GM23248 (cell line): Measurements from ENCODE around the gene JOSD2. TPM values are rescaled to one million over a fixed set of nuclear protein-coding genes. Genes with fewer than 3 reads are reported as not detected.

ENCODE experiments used
- DNase-seq: peaks from one replicate; pipeline ENCODE4 v3.0.0-alpha.2; 2015
- H2AFZ ChIP-seq: fragments of 200-600 bp; sonication (generic); 2 replicates; pipeline ENCODE4 v1.6.1; 2016; ENCODE audit warnings: antibody characterized with exemption
- H3F3A ChIP-seq: fragments of 200-600 bp; sonication (generic); 2 replicates; pipeline ENCODE4 v1.6.1; 2016; ENCODE audit warnings: mild to moderate bottlenecking, antibody characterized with exemption, mixed run types; ENCODE audit not compliant: insufficient read depth
- H3K27ac ChIP-seq: fragments of 200-600 bp; sonication (generic); 2 replicates; pipeline ENCODE4 v1.5.1; 2016; ENCODE audit warnings: mild to moderate bottlenecking
- H3K27me3 ChIP-seq: fragments of 200-600 bp; sonication (generic); replicated peaks from 2 replicates; pipeline ENCODE4 v1.6.1; 2016; ENCODE audit warnings: mild to moderate bottlenecking; ENCODE audit not compliant: insufficient read depth
- H3K36me3 ChIP-seq: fragments of 200-600 bp; sonication (generic); 2 replicates; pipeline ENCODE4 v1.6.1; 2016; ENCODE audit warnings: low read depth, mild to moderate bottlenecking
- H3K4me1 ChIP-seq: fragments of 200-600 bp; sonication (generic); 2 replicates; pipeline ENCODE4 v1.6.1; 2016; ENCODE audit warnings: mild to moderate bottlenecking; ENCODE audit not compliant: insufficient read depth
- H3K4me2 ChIP-seq: fragments of 200-600 bp; sonication (generic); one replicate; pipeline ENCODE4 v1.6.1; 2016; ENCODE audit warnings: mild to moderate bottlenecking; ENCODE audit not compliant: unreplicated experiment
- H3K4me3 ChIP-seq: fragments of 200-600 bp; sonication (generic); 2 replicates; pipeline ENCODE4 v1.5.1; 2016; ENCODE audit warnings: mild to moderate bottlenecking
- H3K79me2 ChIP-seq: fragments of 200-600 bp; sonication (generic); 2 replicates; pipeline ENCODE4 v1.6.1; 2016; ENCODE audit warnings: mild to moderate bottlenecking; ENCODE audit not compliant: insufficient read depth
- H3K9ac ChIP-seq: fragments of 200-600 bp; sonication (generic); 2 replicates; pipeline ENCODE4 v1.6.1; 2016; ENCODE audit warnings: mild to moderate bottlenecking
- H3K9me2 ChIP-seq: fragments of 200-600 bp; sonication (generic); 2 replicates; pipeline ENCODE4 v1.6.1; 2016; ENCODE audit warnings: mixed run types, mild to moderate bottlenecking, moderate library complexity; ENCODE audit not compliant: insufficient read depth
- H3K9me3 ChIP-seq: fragments of 200-600 bp; sonication (generic); one replicate; pipeline ENCODE4 v1.6.1; 2017; ENCODE audit warnings: low read depth
- H4K20me1 ChIP-seq: fragments of 200-600 bp; sonication (generic); 2 replicates; pipeline ENCODE4 v1.6.0; 2016; ENCODE audit not compliant: insufficient read depth
- EZH2 ChIP-seq: fragments of 200-600 bp; sonication (generic); IDR thresholded peaks from 2 replicates; pipeline ENCODE4 v1.6.1; 2018; ENCODE audit warnings: antibody characterized with exemption, mild to moderate bottlenecking; ENCODE audit not compliant: insufficient read depth, poor library complexity, severe bottlenecking
- EZH2phosphoT487 ChIP-seq: fragments of 200-600 bp; sonication (generic); IDR thresholded peaks from 2 replicates; pipeline ENCODE4 v1.6.1; 2018; ENCODE audit warnings: antibody characterized with exemption, moderate library complexity, mild to moderate bottlenecking, low read depth; ENCODE audit not compliant: insufficient read depth
- WGBS, 2 experiments: methylation state at CpG; one replicate each; pipeline ENCODE4 v1.1.6; 2015 to 2017; ENCODE audit warnings: low lambda C conversion rate in 2 of 2, low coverage in 1 of 2; ENCODE audit errors: missing lambda C conversion rate in 2 of 2; 5-methylcytosine and 5-hydroxymethylcytosine counted together
- in situ Hi-C: fragments of 300-500 bp; cut with MboI; formaldehyde crosslinking; loops from 2 replicates; pipeline ENCODE4 v1.15.0; 2020
- polyA plus RNA-seq: library from polyadenylated mRNA; unstranded; fragments of >200 nt; fragmentation: Nextera tagmentation; extraction: Ambion mirVana; gene quantifications from 2 replicates; pipeline ENCODE4 v1.2.1, GENCODE V29; 2016
- total RNA-seq: library from RNA; depleted of rRNA; stranded (reverse); fragments of >200 nt; shearing (Covaris generic); gene quantifications from 2 replicates; pipeline ENCODE4 v1.2.3, GENCODE V29; 2014

JOSD2 gene
- total and polyA plus RNA-seq, 2 experiments from 2014 or later: 55.2 to 98.5 TPM

DNA sequence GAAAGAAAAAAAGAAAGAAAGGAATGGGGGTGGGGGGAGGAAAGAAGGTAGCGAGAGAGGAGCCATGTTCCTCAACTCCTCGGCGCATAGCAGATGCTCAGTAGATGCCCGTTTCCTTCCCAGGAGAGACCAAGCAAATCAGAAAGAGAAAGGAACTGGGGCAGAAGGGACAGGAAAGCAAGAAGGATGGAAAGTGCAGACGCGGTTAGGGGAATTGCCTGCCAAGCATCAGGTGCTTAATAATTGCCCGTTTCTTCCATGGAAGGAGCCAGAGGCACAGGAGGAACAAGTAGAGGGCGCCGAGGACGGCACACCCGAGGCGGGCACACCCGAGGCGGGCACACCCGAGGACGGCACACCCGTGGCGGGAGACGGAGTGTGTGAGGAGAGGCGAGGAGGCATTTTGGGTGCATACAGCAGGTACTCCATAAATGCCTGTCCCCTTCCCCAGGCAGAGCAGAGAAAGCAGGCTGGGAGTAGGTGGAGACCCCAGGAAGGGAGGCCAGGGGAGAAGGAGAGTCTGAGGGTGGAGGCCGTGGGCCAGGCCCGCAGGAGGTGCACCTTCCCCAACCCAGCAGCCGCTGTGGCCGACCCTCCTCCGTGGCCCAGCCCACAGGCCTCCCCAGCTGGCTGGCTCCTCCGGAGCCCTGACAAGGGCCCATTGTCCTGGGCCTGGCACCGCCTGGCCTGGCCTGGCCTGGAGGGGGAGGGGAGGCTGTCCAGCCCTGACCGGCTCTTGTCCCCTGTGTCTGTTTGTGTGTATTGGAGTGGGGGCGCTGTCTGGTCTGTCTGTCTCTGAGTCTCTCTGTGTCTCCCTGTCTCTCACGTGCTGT, 14.6 kb downstream of the JOSD2 start:
- 49 to 54% methylated on average over 28 to 29 of the region's 30 CpGs for WGBS, 2 experiments
- no peak overlapping the region for H3K4me2 ChIP-seq
- no peak overlapping the region for H2AFZ ChIP-seq
- H3K9me3 ChIP-seq: no peaks in the 10 kb centered on the region
- H3F3A ChIP-seq: no peaks in the 10 kb centered on the region
- H3K27me3 ChIP-seq: peaks cover 10% of the 10 kb centered on the region
- no peak for DNase-seq
- no peaks in the 10 kb centered on the region for H3K4me1 ChIP-seq
- in situ Hi-C loops: no loop called here
- no peak overlapping the region for H3K27ac ChIP-seq
- H4K20me1 ChIP-seq: no peaks in the 10 kb centered on the region
- H3K9me2 ChIP-seq: no peaks in the 10 kb centered on the region
- TF ChIP-seq EZH2phosphoT487 (no peak), EZH2 (no peak)
- H3K9ac ChIP-seq: no peak overlapping the region
- H3K36me3 ChIP-seq: no peaks in the 10 kb centered on the region
- H3K4me3 ChIP-seq: no peak overlapping the region
- H3K79me2 ChIP-seq: no peaks in the 10 kb centered on the region

- Histone ChIP-seq H3K4me2 (no peak overlapping the region), H3K9me2 (no peaks in the 10 kb centered on the region), H3K9me3 (no peaks in the 10 kb centered on the region), H2AFZ (no peak overlapping the region), H3K27ac (no peak overlapping the region), H3K9ac (no peak overlapping the region), H3K36me3 (no peaks in the 10 kb centered on the region), H4K20me1 (no peaks in the 10 kb centered on the region), H3K27me3 (peaks cover 11% of the 10 kb centered on the region), H3K4me1 (no peaks in the 10 kb centered on the region), H3F3A (no peaks in the 10 kb centered on the region), H3K4me3 (no peak overlapping the region), H3K79me2 (no peaks in the 10 kb centered on the region)
- TF ChIP-seq EZH2 (no peak), EZH2phosphoT487 (no peak)
- DNase-seq: no peak
- 60 to 73% methylated on average over 5 of the region's 5 CpGs for WGBS, 2 experiments
- in situ Hi-C loops: no loop called here
Measured at GRCh38 chr19:50495020-50495531, 15.9 kb downstream of the JOSD2 start.

- no peak overlapping the region for H3K9ac ChIP-seq
- no peaks in the 10 kb centered on the region for H3K9me2 ChIP-seq
- no peaks in the 10 kb centered on the region for H3K79me2 ChIP-seq
- H4K20me1 ChIP-seq: no peaks in the 10 kb centered on the region
- peaks cover 4% of the 10 kb centered on the region; the same call in 1 of the 2 replicates for H3K27me3 ChIP-seq
- no peaks in the 10 kb centered on the region for H3K4me1 ChIP-seq
- H3K36me3 ChIP-seq: no peaks in the 10 kb centered on the region
- 38 to 39% methylated on average over 5 to 7 of the region's 7 CpGs for WGBS, 2 experiments
- DNase-seq: no peak
- no peak overlapping the region for H2AFZ ChIP-seq
- no peaks in the 10 kb centered on the region for H3F3A ChIP-seq
- TF ChIP-seq EZH2 (no peak), EZH2phosphoT487 (no peak)
- H3K27ac ChIP-seq: no peak overlapping the region
- in situ Hi-C loops: no loop called here
- H3K4me3 ChIP-seq: no peak overlapping the region
- H3K9me3 ChIP-seq: no peaks in the 10 kb centered on the region
- no peak overlapping the region for H3K4me2 ChIP-seq
Measured at GRCh38 chr19:50494186-50495019, 16.6 kb downstream of the JOSD2 start.

DNA sequence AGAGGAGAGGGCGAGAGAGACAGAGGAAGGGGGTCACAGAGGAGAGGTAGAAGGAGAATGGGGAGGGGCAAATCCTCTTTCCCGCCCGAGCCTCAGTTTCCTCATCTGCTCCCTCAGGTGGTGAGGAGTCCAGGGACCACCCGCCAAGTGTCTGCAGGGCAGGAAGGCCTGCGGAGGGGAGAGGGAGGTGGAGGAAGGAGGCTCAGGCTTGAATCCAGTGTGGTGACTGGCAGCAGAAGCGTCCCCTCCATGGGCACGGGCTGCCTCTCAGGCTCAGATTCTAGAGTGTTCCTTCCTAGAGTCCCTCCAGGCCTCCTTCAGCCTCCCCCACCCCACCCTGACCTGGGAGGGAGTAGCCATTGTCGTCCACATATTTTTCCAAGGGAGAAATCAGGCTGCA, 17.8 kb downstream of the JOSD2 start:
- no peaks in the 10 kb centered on the region for H4K20me1 ChIP-seq
- H3K9me3 ChIP-seq: no peaks in the 10 kb centered on the region
- no peak overlapping the region for H3K4me3 ChIP-seq
- H3F3A ChIP-seq: no peaks in the 10 kb centered on the region
- no peaks in the 10 kb centered on the region for H3K9me2 ChIP-seq
- TF ChIP-seq EZH2phosphoT487: no peak
- no peak overlapping the region for H3K27ac ChIP-seq
- H2AFZ ChIP-seq: no peak overlapping the region
- DNase-seq: no peak
- peaks cover 4% of the 10 kb centered on the region; the same call in 1 of the 2 replicates for H3K27me3 ChIP-seq
- H3K4me1 ChIP-seq: no peaks in the 10 kb centered on the region
- no peak overlapping the region for H3K9ac ChIP-seq
- no peaks in the 10 kb centered on the region for H3K79me2 ChIP-seq
- no peaks in the 10 kb centered on the region for H3K36me3 ChIP-seq
- WGBS, 2 experiments: 27 to 32% methylated on average over 8 of the region's 8 CpGs
- H3K4me2 ChIP-seq: no peak overlapping the region
- in situ Hi-C loops: no loop called here
